Measurements from ENCODE around the gene RERE.
"Not testable (repeated sequence)": the region's sequence is repeated elsewhere in the genome, so short reads cannot be mapped to it uniquely, and the experiment has no call there.

Gene RERE

GRCh38 chr1:8841395-8841794 is 24.0 kb upstream of the RERE start:
- DNase-seq (ENCODE audit: low spot score), result no peak

DNA sequence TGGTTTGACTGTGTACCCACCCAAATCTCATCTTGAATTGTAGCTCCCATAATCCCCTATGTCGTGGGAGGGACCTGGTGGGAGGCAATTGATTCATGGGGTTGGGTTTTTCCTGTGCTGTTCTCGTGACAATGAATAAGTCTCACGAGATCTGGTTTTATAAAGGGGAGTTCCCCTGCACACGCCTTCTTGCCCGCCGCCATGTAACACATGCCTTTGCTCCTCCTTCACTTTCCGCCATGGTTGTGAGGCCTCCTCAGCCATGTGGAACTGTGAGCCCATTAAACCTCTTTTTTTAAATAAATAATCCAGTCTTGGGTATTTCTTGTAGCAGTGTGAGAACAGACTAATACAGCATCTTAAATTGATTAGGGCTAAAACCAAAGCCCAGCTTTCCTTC is 22.6 kb upstream of the RERE start:
- no peak for DNase-seq (ENCODE audit: low spot score)

DNA sequence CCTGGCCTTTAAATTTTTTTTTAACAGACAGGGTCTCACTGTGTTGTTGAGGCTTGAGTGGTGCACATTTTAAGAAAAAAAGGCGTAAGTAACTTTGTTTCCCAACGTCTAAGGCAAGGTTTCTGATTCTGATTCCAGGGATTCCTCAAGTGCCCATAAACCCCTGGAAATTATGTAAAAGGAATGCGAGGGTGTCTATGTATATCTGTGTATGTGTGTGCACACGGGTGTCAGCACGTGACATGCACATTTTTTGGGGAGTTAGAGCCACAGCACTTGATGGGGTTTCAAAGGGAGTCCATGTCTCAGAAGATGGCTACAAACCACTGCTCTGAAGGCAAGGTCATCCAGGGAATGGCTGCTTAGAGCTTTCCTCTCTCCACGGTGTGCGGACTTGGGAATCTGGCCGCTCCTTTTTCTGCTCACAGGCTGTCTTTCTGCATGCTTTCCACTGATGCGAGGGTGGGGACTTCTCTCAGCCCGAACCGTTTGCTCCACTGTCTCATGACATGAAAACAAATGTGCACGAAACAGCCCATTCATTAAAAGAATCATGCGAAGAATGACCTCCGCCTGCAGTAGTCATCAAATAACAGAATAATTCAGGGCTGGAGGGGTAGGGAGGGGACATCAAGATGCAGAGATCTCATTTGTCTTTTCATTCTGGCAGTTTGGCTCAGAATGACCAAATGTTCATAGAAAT is 18.7 kb upstream of the RERE start:
- DNase-seq (ENCODE audit: low spot score), result no peak

DNA sequence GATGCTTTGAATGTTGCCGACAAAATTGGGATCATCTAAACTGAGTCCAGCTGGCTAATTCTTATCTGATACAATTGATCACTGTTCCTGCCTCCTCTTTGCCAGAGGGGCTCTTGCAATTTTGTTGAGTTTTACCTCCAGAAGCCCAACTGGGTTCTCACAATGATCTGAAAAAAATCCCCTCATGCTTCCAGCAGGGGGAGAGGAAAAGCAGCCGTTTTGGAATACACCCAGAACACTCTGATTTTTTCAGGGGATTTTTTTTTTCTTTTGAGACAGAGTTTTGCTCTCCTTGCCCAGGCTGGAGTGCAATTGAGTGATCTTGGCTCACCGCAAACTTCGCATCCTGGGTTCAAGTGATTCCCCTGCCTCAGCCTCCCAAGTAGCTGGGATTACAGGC is 13.9 kb upstream of the RERE start:
- no peak for DNase-seq (ENCODE audit: low spot score)

GRCh38 chr1:8830732-8831131 is 13.3 kb upstream of the RERE start:
- not testable (repeated sequence) for DNase-seq (ENCODE audit: low spot score)

GRCh38 chr1:8825985-8826481 is 8.6 kb upstream of the RERE start:
- no peak for DNase-seq (ENCODE audit: low spot score)

DNA sequence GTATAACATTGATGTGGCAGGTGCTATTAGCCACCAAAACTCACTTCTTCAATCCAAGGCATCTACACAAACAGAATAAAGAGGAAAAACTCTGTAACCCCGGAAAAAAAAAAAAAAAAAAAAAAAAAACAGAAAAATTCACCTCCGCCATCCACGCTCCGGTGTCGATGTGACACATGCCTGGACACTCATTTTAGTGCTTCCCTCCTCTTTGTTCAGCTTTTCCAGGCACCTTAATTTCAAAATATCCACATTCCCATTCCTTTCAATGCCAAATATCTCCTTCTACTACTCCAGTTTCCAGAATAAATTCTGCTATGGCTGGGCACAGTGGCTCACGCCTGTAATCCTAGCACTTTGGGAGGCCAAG is 5.8 kb upstream of the RERE start:
- DNase-seq (ENCODE audit: low spot score), result no peak

DNA sequence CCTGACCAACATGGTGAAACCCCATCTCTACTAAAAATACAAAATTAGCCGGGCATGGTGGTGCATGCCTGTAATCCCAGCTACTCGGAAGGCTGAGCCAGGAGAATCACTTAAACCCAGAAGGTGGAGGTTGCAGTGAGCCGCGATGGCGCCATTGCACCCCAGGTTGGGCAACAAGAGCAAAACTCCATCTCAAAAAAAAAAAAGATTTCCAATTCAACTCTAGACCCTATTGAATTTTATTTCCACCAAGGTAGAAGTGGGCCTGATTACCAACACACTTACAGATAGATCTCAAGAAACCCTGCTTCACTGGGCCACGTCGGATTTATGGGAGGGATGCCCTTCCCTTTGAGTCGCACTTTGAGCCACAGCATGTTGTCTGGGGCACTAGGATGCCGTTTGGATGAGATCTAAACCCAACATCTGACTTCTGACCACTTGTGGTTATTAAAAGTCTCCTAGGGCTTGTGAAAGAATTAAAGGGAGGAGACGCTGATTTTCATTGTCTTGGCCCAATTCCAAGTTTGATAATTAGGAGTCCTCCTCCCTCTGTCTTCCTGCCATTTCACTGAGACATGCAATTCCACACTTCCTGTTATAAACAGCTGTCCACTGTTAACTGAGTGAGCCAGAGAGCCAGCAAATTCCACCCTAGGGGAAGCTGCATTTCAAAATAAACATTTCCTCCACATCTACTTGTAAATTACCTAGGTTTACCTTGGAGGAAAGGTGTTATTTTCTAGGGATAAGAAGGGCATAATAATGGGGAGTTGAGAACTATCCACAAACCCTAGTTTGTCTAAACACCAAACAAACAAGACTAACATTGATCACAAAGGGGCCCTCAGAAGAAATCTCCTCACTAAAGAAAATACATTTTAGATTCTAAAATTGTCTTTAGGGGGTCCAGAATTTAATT is 5.2 kb upstream of the RERE start:
- no peak for DNase-seq (ENCODE audit: low spot score)

DNA sequence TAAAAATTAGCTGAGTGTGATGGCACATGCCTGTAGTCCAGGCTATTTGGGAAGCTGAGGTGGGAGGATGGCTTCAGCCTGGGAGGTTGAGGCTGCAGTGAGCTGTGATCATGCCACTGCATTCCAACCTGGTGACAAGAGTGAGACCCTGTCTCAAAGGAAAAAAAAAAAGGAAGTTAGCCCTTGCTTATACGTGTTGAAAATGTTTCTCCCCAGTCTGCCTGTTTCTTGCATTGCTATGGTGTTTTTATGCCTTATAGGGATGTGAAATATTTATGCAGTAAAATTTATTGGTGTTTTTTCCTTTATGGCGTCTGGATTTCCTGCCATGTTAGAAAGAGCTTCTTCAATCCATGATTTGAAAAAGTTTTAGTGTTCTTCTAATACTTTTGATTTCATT is 3.6 kb upstream of the RERE start:
- DNase-seq (ENCODE audit: low spot score), result no peak

DNA sequence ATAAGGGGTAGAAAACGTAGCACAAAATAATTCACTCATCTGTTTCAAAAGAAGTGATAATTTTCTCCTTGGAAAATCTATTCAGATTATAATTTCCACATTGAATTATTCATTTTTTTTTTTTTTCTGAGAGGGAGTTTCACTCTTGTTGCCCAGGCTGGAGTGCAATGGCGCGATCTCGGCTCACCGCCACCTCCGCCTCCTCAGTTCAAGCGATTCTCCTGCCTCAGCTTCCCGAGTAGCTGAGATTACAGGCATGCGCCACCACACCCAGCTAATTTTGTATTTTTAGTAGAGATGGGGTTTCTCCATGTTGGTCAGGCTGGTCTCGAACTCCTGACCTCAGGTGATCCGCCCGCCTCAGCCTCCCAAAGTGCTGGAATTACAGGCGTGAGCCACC is 1.3 kb upstream of the RERE start:
- DNase-seq (ENCODE audit: low spot score), result not testable (repeated sequence)

DNA sequence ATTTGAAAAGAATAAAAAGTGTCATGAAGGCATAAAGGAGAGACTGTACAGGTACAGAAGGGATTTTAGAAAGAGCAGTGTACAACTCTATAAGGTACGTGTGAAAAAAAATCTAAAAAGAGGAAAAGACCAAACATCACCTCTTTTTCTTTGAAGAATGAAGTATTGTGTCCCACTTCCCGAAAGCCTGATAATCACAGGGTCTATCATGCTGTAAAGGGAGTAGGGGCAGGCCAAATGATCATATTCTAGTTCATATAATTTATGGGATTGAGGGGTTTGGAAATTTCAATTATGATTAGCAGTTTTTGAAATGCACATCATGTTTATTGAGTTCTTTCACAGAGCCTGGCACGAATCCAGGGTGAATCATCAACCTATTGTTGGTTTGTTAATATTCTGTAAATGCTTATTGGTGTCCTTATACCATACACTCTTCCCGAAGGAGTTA is 910 bp upstream of the RERE start:
- peak; percentile 28 for DNase-seq (ENCODE audit: low spot score)

DNA sequence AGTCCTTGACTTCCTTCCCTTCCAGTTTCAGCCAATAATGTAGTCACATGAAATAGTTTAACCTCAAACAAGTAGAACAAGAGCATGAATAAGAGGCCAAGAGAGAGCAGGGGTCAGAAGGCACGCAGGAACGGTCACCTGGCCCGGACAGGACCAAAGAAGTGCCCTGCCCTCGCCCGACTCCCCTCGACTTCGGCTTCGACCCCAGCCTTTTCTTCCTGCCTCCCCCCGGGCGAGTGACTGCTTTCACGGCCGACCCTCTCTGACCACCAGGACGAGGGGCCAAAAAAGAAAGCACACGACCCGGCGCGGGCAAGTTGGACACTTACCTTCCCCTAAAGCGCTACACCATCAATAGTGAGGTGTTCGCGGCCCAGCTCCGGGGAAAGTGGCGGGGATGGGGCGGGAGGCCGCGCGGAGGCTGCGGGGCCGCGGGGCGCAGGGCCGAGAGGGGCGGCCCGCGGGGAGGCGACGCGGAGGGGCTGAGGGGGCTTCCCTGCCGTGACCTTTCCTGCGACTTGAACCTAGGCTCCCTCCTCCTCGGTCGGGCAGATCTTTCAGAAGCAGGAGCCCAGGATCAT is 519 bp downstream of the RERE start:
- DNase-seq (ENCODE audit: low spot score), result peak; percentile 7

GRCh38 chr1:8816264-8816663 is 1.2 kb downstream of the RERE start:
- DNase-seq (ENCODE audit: low spot score), result no peak

GRCh38 chr1:8815582-8816151 is 1.8 kb downstream of the RERE start:
- DNase-seq (ENCODE audit: low spot score), result no peak

DNA sequence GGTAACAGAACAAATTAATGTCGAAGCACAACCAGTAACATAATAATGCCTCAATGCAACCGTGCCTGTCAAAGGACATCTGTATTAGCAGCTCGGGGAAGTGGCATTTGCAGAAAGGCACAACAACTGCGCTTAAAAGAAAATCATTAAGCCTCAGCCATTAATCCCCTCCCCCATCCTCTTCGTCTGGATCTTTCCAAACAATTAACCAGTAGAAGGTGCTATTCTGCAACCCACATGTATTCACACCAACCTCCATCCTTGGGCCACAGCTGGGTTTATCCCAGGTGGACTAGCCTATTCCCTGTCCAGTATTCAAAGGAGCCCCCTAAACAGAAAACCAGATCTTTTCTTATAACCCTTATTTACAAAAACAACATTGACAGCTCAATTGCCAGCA is 2.6 kb downstream of the RERE start:
- no peak for DNase-seq (ENCODE audit: low spot score)

DNA sequence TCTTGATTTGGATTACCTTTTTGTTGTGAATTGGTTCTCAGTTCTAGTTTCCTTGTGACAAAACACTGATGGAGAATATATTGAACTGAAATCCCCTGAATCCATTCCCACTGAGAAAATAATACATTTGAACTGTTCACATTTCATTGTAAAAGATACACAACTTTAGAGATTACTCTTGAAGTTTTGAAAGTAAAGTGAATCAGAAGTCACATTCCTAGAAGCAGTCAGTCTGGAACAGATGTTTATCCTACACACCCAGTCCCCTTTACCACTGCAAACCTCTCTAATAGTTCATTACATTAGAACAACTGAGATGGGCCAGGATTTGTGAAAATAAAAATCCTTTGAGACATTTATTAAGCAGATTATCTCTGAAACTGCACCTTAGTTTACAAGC is 3.4 kb downstream of the RERE start:
- no peak for DNase-seq (ENCODE audit: low spot score)

GRCh38 chr1:8813016-8813763 is 4.2 kb downstream of the RERE start:
- DNase-seq (ENCODE audit: low spot score), result no peak

DNA sequence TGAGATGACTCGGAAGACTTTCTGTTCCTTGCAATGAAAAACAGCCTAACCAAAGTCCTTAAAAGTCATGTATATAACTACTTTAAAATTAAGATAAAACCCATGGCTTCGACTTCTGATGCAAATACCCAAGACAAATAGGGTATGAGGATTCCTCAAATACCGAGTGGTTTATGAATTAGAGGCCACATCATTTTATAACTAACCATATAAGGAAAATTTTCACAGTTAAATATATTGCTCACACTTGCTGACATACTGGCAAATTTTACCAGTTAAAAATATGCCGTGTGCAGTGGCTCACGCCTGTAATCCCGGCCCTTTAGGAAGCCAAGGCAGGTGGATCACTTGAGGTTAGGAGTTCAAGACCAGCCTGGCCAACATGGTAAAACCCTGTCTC is 5.4 kb downstream of the RERE start:
- DNase-seq (ENCODE audit: low spot score), result no peak

- DNase-seq (ENCODE audit: low spot score), result no peak
Observed at GRCh38 chr1:8810987-8811386, 6.5 kb downstream of the RERE start.

GRCh38 chr1:8809342-8809736 is 8.1 kb downstream of the RERE start:
- no peak for DNase-seq (ENCODE audit: low spot score)

GRCh38 chr1:8807004-8807403 is 10.4 kb downstream of the RERE start:
- no peak for DNase-seq (ENCODE audit: low spot score)

GRCh38 chr1:8800416-8800815 is 17.0 kb downstream of the RERE start:
- DNase-seq (ENCODE audit: low spot score), result no peak
